SK-N-MC (cell line): ENCODE data around the gene NRXN3.

Experiments
- DNase-seq: peaks from one replicate; pipeline ENCODE4 v3.0.0-alpha.2; 2011; ENCODE audit warnings: low read depth, low spot score
- H3K27ac ChIP-seq: fragments of 200-600 bp; sonication (generic); 2 replicates; pipeline ENCODE4 v1.5.1; 2016; ENCODE audit warnings: mixed run types
- H3K36me3 ChIP-seq: fragments of 200-600 bp; sonication (generic); 2 replicates; pipeline ENCODE4 v1.6.1; 2017; ENCODE audit warnings: antibody characterized with exemption, low read length, mixed read lengths; ENCODE audit not compliant: insufficient read depth
- H3K4me3 ChIP-seq: fragments of 200-600 bp; sonication (generic); 2 replicates; pipeline ENCODE4 v1.5.1; 2016
- H3K9ac ChIP-seq: fragments of 200-600 bp; sonication (generic); 2 replicates; pipeline ENCODE4 v1.8.0; 2017; ENCODE audit warnings: mixed run types, mixed read lengths; ENCODE audit not compliant: insufficient read length
- H3K9me3 ChIP-seq: fragments of 200-600 bp; sonication (generic); 2 replicates; pipeline ENCODE4 v1.6.1; 2017; ENCODE audit warnings: low read depth, mild to moderate bottlenecking, antibody characterized with exemption, low read length, moderate library complexity, mixed read lengths
- EZH2 ChIP-seq: fragments of 200-600 bp; sonication (generic); IDR thresholded peaks from one replicate; pipeline ENCODE4 v1.6.1; 2017; ENCODE audit warnings: antibody characterized with exemption
- FOXP2 ChIP-seq: optimal IDR thresholded peaks from 2 replicates; pipeline ENCODE3; 2011; ENCODE audit warnings: mild to moderate bottlenecking, moderate library complexity; ENCODE audit not compliant: insufficient read depth; ENCODE audit errors: extremely low read length, control extremely low read depth
- POLR2AphosphoS5 ChIP-seq: IDR thresholded peaks from 2 replicates; pipeline ENCODE4 v1.6.1; 2012; ENCODE audit warnings: mild to moderate bottlenecking, low read depth, low read length, borderline replicate concordance

The NRXN3 gene

GRCh38 chr14:79157369-79157768 is 987.2 kb downstream of the NRXN3 start:
- Histone ChIP-seq H3K4me3 (no peak overlapping the region), H3K9ac (no peak overlapping the region), H3K36me3 (no peaks in the 10 kb centered on the region), H3K27ac (no peak overlapping the region), H3K9me3 (no peaks in the 10 kb centered on the region)
- no peak for TF ChIP-seq POLR2AphosphoS5
- no peak for TF ChIP-seq EZH2
- no peak for TF ChIP-seq FOXP2
- DNase-seq: no peak

- TF ChIP-seq EZH2 (no peak), FOXP2 (no peak), POLR2AphosphoS5 (no peak)
- Histone ChIP-seq H3K9me3 (no peaks in the 10 kb centered on the region), H3K36me3 (no peaks in the 10 kb centered on the region), H3K4me3 (no peak overlapping the region), H3K27ac (no peak overlapping the region), H3K9ac (no peak overlapping the region)
- DNase-seq: no peak
These were observed 991.4 kb downstream of the NRXN3 start for GRCh38 chr14:79161571-79161970.

- Histone ChIP-seq H3K36me3 (no peaks in the 10 kb centered on the region), H3K27ac (no peak overlapping the region), H3K9ac (no peak overlapping the region), H3K9me3 (no peaks in the 10 kb centered on the region), H3K4me3 (no peak overlapping the region)
- no peak for DNase-seq
- no peak for TF ChIP-seq FOXP2
- TF ChIP-seq EZH2: no peak
- no peak for TF ChIP-seq POLR2AphosphoS5
These were observed 992.7 kb downstream of the NRXN3 start for GRCh38 chr14:79162833-79163232.

GRCh38 chr14:79165471-79166090 is 995.4 kb downstream of the NRXN3 start:
- no peaks in the 10 kb centered on the region for H3K36me3 ChIP-seq
- H3K9ac ChIP-seq: no peak overlapping the region
- no peak for DNase-seq
- H3K27ac ChIP-seq: no peak overlapping the region
- no peak for TF ChIP-seq EZH2
- no peak for TF ChIP-seq FOXP2
- TF ChIP-seq POLR2AphosphoS5: no peak
- H3K9me3 ChIP-seq: no peaks in the 10 kb centered on the region
- no peak overlapping the region for H3K4me3 ChIP-seq

- Histone ChIP-seq H3K4me3 (no peak overlapping the region), H3K36me3 (no peaks in the 10 kb centered on the region), H3K9ac (no peak overlapping the region), H3K9me3 (no peaks in the 10 kb centered on the region), H3K27ac (no peak overlapping the region)
- no peak for DNase-seq
- no peak for TF ChIP-seq FOXP2
- TF ChIP-seq EZH2: no peak
- TF ChIP-seq POLR2AphosphoS5: no peak
These were observed 996.0 kb downstream of the NRXN3 start for GRCh38 chr14:79166171-79166570.

GRCh38 chr14:79167957-79168356 is 997.8 kb downstream of the NRXN3 start:
- Histone ChIP-seq H3K9ac (no peak overlapping the region), H3K9me3 (no peaks in the 10 kb centered on the region), H3K27ac (no peak overlapping the region), H3K36me3 (no peaks in the 10 kb centered on the region), H3K4me3 (no peak overlapping the region)
- no peak for DNase-seq
- no peak for TF ChIP-seq EZH2
- TF ChIP-seq FOXP2: no peak
- TF ChIP-seq POLR2AphosphoS5: no peak

GRCh38 chr14:79175671-79176070 is 1005.5 kb downstream of the NRXN3 start:
- no peak for DNase-seq
- no peak overlapping the region for H3K9ac ChIP-seq
- no peak for TF ChIP-seq FOXP2
- TF ChIP-seq POLR2AphosphoS5: no peak
- no peak for TF ChIP-seq EZH2
- H3K36me3 ChIP-seq: no peaks in the 10 kb centered on the region
- H3K4me3 ChIP-seq: no peak overlapping the region
- H3K9me3 ChIP-seq: no peaks in the 10 kb centered on the region
- no peak overlapping the region for H3K27ac ChIP-seq

GRCh38 chr14:79177106-79177505 is 1006.9 kb downstream of the NRXN3 start:
- no peak overlapping the region for H3K27ac ChIP-seq
- H3K36me3 ChIP-seq: no peaks in the 10 kb centered on the region
- H3K9ac ChIP-seq: no peak overlapping the region
- TF ChIP-seq POLR2AphosphoS5 (no peak), FOXP2 (no peak), EZH2 (no peak)
- H3K9me3 ChIP-seq: no peaks in the 10 kb centered on the region
- H3K4me3 ChIP-seq: no peak overlapping the region
- DNase-seq: no peak

- no peak overlapping the region for H3K27ac ChIP-seq
- TF ChIP-seq FOXP2 (no peak), EZH2 (no peak), POLR2AphosphoS5 (no peak)
- no peak overlapping the region for H3K9ac ChIP-seq
- no peak overlapping the region for H3K4me3 ChIP-seq
- H3K36me3 ChIP-seq: no peaks in the 10 kb centered on the region
- no peaks in the 10 kb centered on the region for H3K9me3 ChIP-seq
- DNase-seq: no peak
These were observed 1008.5 kb downstream of the NRXN3 start for GRCh38 chr14:79178719-79179118.

- H3K36me3 ChIP-seq: no peaks in the 10 kb centered on the region
- no peak overlapping the region for H3K27ac ChIP-seq
- no peak overlapping the region for H3K9ac ChIP-seq
- H3K9me3 ChIP-seq: no peaks in the 10 kb centered on the region
- no peak for DNase-seq
- no peak for TF ChIP-seq FOXP2
- no peak for TF ChIP-seq POLR2AphosphoS5
- no peak for TF ChIP-seq EZH2
- H3K4me3 ChIP-seq: no peak overlapping the region
These were observed 1009.8 kb downstream of the NRXN3 start for GRCh38 chr14:79179985-79180384.
